ENCODE data around the gene HDDC2.

Gene HDDC2

DNA sequence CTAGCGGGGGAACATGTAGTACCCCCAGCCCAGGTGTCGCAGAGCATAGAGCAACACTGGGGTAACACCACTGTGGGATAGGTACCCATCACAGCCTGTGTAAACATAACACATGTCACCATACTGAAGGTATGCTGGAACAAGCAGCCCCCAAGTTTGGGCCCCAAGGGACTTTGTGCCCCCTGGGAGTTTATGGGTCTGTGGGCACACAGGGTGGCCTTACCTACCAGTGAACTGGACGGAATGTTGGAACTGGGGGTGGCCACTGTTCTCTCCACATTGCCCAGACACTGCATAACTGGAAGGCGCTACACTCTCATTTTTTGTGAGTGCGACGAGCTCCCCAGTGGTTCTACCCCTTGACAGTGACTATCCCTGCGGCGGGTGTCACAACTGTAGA is 28.5 kb downstream of the HDDC2 start:
- DNase-seq (ENCODE audit: extremely low spot score, insufficient read length, low read depth): no peak
- no peak for FAIRE-seq

GRCh38 chr6:125271486-125272159 is 30.1 kb downstream of the HDDC2 start:
- no peak for FAIRE-seq
- no peak for DNase-seq (ENCODE audit: extremely low spot score, insufficient read length, low read depth)

DNA sequence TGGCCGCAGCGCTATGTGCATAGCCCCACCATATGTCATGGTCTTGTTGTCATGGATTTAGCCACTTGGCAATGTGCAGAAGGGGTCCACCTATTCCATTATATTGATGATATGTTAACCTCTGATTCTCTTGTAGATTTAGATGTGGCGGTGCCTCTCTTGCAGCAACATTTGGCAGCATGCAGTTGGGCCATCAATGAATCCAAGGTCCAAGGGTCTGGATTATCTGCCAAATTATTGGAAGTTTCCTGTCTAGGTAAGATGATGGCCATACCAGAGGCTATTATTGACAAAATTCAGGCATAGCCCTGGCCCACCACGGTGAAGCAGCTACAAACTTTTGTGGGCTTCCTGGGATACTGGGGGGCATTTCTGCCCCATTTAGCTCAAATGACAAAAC is 31.4 kb downstream of the HDDC2 start:
- DNase-seq (ENCODE audit: extremely low spot score, insufficient read length, low read depth): no peak
- FAIRE-seq: no peak

- FAIRE-seq (no peak), DNase-seq (ENCODE audit: extremely low spot score, insufficient read length, low read depth) (no peak)
Observed at GRCh38 chr6:125269328-125269985, 32.3 kb downstream of the HDDC2 start.

DNA sequence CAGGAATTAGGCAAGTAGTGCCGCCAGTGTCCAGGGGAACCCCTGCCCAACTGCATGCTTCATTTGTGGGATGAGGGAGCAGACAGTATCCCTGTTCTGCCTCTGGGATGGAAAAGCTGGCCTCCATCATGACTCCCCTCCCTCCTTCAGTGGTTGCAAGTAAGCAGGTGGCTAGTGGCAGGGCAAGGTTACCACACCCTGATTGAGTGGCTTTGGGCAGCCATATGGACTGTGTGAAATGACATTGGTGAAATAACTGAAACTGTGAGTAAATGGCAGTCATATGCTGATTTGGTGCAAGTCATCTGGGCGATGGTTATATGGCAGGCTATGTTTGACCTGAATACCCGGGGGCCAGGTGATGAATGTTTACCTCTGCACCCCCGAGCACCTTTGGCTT is 33.0 kb downstream of the HDDC2 start:
- DNase-seq (ENCODE audit: extremely low spot score, insufficient read length, low read depth): no peak
- no peak for FAIRE-seq

- no peak for FAIRE-seq
- no peak for DNase-seq (ENCODE audit: extremely low spot score, insufficient read length, low read depth)
Observed at GRCh38 chr6:125267806-125268523, 33.8 kb downstream of the HDDC2 start.

DNA sequence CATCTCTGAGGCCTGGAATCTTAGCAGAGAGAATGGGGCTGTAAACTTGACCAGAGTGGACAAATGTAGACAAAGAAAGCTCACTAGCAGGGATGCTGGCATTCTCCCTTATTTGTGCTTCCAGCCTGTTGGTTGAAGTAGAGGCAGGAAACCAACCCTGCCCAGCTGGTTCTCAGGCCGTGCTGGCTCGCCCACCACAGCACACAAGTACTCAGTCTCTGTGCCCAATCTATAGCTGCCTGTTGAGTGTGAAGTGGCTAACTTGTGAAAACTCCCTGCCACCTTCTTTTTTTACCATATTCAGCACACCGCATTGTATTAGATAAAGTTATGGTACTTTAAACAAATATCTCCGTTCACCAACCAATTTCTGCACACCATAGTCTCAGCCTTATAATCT is 37.3 kb downstream of the HDDC2 start:
- no peak for FAIRE-seq

DNA sequence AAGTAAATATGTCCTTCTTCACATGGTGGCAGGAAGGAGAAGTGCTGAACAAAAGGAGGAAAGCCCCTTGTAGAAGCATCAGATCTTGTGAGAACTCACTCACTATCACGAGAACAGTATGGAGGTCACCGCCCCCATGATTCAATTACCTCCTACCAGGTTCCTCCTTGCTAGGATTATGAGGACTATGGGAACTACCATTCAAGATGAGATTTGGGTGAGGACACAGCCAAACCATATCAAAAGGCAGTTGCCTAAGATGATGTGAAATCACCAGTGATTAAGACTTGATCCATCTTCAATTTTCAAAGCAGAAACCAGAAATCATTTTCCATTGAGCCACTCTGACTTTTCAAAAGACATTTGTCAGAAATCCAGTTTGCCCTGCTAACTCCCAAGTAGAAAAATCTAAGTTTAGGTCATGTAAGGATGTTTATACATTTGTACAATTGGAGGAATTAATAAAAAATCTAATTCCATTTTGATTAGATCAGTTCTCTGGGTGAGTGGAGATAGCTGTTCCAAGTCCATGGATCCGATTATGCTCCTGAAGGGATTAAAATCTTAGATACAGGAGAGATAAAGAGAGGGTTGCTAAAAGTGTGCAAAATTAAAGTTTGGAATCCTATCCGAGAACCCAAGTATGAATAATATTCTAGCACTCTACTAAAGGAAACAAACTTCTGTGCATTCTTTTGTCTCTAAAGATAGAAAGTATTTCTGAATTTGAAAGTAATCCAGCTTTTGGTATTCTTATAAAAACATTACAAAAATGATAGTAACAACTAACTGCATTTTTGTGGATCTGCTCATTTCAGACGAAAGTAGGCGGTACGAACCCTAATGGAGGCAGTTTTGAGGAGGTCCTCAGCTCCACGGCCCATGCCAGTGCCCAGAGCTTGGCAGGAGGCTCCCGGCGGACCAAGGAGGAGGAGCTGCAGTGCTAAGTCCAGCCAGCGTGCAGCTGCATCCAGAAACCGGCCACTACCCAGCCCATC is 39.5 kb downstream of the HDDC2 start:
- no peak for DNase-seq (ENCODE audit: extremely low spot score, insufficient read length, low read depth)
- FAIRE-seq: no peak

More for the DNA sequence above, 37.3 kb downstream of the HDDC2 start:
- no peak for DNase-seq (ENCODE audit: extremely low spot score, insufficient read length, low read depth)

DNA sequence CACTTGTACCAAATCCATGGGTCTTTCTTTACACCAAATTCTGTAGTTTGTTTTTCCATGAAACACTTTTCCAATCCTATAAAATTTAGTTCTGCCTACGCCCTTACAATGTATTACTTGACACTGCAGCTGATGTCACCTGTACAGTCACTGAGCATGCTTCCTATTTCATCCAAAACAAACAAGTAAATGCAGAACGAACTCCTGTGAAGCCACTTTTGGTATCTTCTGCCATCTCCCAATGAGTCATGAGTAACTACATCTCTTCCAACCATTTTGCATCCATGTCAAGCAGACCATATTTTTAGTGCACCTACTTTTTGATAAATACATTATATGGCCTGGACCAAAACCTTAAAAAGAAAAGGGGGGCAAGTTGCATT is 42.4 kb downstream of the HDDC2 start:
- FAIRE-seq (no peak), DNase-seq (ENCODE audit: extremely low spot score, insufficient read length, low read depth) (no peak)

DNA sequence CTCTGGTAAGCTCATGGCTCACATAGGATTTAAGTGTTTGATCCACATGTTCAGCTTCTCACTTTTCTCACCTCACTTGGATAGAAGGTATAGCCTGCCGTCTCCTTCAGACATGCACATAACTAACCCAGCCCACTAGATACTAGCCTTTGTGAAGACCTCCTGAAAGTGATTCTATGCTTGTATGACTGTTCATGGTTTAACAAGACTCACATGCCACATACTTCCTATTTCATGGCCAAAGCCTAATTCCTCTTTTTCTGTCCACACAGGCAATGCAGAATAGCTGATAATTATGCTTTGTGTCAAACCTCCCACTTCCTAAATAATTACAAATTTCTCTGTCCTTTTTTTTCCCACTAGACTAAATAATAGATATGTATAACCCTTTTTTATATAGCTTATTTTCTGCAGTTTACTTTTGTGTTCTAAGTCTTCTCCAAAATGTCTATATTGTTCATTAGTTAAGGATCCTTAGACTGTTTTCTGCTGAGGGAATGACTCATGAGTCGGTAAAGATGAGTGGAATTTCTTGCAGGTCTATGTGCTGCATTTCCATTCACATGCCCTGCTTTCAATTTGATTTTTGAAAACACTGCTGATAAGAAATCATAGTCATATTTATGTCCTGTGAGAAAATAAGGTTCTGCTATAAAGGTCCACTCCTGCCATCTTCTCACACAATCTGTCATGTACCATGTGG is 43.0 kb downstream of the HDDC2 start:
- DNase-seq (ENCODE audit: extremely low spot score, insufficient read length, low read depth) (no peak), FAIRE-seq (no peak)

DNA sequence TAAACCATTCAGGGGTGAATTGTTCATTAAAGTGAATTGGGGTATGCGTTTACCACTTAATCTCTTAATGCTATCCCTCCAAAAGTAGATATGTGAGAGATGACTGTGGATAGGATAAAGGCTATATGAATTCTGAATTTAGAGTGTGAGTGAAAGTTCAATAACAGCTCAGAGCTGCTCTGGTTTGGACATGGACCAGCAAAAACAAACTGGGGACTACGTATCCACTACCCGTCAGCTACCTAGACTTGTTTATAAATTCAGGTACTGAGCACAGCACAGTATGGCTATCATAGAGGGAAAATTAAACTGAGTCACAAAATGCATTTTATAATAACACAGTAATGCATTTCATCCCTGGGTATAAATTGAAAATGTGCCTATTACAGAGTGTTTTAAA is 44.4 kb downstream of the HDDC2 start:
- FAIRE-seq: no peak
- no peak for DNase-seq (ENCODE audit: extremely low spot score, insufficient read length, low read depth)

GRCh38 chr6:125255201-125255600 is 46.6 kb downstream of the HDDC2 start:
- FAIRE-seq: no peak
- DNase-seq (ENCODE audit: extremely low spot score, insufficient read length, low read depth): no peak

- no peak for FAIRE-seq
- no peak for DNase-seq (ENCODE audit: extremely low spot score, insufficient read length, low read depth)
Observed at GRCh38 chr6:125254321-125254720, 47.4 kb downstream of the HDDC2 start.

- DNase-seq (ENCODE audit: extremely low spot score, insufficient read length, low read depth): no peak
- FAIRE-seq: no peak
Observed at GRCh38 chr6:125253881-125254280, 47.9 kb downstream of the HDDC2 start.

- DNase-seq (ENCODE audit: extremely low spot score, insufficient read length, low read depth) (no peak), FAIRE-seq (no peak)
Observed at GRCh38 chr6:125252891-125253290, 48.9 kb downstream of the HDDC2 start.

GRCh38 chr6:125251516-125252220 is 50.1 kb downstream of the HDDC2 start:
- no peak for FAIRE-seq

DNA sequence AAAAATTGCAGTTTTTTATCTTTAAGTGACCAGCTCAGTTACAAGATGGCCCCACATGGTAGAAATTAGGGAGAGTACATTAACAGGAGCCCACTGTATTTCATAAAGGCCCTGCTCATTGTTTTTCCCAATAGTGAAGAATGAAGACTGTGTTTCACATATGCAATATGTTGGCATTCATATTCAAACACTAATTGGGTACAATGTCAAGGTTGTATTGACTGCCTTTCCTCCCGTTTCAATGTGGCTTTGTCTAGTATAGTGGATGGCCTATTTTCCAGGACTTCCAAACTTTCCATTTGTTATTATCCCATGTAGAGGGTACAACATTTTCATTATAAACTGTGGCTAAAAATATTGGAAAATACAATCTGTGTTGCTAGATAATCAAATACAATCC is 51.3 kb downstream of the HDDC2 start:
- FAIRE-seq (no peak), DNase-seq (ENCODE audit: extremely low spot score, insufficient read length, low read depth) (no peak)

More at GRCh38 chr6:125251516-125252220, 50.1 kb downstream of the HDDC2 start:
- no peak for DNase-seq (ENCODE audit: extremely low spot score, insufficient read length, low read depth)

DNA sequence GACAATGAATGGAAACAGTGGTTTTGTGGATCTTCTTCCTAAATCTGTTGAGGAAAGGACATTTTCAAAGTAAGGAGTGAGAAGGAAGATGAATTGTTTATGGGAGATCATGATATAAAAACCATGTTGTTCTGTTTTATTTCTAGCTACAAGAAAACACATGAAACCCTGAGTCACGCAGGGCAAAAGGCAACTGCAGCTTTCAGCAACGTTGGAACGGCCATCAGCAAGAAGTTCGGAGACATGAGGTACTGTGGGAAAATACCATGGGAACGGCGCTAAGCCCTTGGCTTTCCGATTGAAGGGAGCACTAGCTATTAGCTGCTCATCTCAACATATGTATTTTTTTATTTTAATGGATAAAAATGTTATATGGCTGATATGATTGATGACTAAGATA is 53.6 kb downstream of the HDDC2 start:
- no peak for FAIRE-seq
- DNase-seq (ENCODE audit: extremely low spot score, insufficient read length, low read depth): no peak

DNA sequence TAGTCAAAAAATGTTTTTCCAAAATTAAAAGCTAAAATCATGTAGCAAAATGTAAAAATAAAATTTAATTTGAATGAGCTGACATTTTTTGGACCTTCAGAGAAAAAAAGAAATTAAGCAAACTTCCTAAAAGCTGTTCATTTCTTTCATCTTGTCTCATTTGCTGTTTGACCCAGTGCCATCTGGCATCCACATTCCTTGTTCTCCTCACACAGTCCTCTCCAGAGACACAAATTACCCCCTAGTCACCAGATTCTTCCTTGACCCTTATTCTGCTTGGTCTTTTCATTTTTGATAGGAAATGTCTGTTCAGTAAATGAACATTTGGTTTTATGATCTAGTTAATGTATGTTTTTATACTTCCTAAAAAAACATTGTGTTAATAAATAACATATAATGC is 55.2 kb downstream of the HDDC2 start:
- FAIRE-seq (no peak), DNase-seq (ENCODE audit: extremely low spot score, insufficient read length, low read depth) (no peak)

All from GM18507 (cell line).